ENCODE data around the gene CCNB3.
A peak's percentile ranks its signal among the peaks of the same experiment; 100 is the strongest.
"Not testable (repeated sequence)": the region's sequence is repeated elsewhere in the genome, so short reads cannot be mapped to it uniquely, and the experiment has no call there.

Gene CCNB3, protein sequence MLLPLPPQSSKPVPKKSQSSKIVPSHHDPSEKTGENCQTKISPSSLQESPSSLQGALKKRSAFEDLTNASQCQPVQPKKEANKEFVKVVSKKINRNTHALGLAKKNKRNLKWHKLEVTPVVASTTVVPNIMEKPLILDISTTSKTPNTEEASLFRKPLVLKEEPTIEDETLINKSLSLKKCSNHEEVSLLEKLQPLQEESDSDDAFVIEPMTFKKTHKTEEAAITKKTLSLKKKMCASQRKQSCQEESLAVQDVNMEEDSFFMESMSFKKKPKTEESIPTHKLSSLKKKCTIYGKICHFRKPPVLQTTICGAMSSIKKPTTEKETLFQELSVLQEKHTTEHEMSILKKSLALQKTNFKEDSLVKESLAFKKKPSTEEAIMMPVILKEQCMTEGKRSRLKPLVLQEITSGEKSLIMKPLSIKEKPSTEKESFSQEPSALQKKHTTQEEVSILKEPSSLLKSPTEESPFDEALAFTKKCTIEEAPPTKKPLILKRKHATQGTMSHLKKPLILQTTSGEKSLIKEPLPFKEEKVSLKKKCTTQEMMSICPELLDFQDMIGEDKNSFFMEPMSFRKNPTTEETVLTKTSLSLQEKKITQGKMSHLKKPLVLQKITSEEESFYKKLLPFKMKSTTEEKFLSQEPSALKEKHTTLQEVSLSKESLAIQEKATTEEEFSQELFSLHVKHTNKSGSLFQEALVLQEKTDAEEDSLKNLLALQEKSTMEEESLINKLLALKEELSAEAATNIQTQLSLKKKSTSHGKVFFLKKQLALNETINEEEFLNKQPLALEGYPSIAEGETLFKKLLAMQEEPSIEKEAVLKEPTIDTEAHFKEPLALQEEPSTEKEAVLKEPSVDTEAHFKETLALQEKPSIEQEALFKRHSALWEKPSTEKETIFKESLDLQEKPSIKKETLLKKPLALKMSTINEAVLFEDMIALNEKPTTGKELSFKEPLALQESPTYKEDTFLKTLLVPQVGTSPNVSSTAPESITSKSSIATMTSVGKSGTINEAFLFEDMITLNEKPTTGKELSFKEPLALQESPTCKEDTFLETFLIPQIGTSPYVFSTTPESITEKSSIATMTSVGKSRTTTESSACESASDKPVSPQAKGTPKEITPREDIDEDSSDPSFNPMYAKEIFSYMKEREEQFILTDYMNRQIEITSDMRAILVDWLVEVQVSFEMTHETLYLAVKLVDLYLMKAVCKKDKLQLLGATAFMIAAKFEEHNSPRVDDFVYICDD (N-terminal part only)

DNA sequence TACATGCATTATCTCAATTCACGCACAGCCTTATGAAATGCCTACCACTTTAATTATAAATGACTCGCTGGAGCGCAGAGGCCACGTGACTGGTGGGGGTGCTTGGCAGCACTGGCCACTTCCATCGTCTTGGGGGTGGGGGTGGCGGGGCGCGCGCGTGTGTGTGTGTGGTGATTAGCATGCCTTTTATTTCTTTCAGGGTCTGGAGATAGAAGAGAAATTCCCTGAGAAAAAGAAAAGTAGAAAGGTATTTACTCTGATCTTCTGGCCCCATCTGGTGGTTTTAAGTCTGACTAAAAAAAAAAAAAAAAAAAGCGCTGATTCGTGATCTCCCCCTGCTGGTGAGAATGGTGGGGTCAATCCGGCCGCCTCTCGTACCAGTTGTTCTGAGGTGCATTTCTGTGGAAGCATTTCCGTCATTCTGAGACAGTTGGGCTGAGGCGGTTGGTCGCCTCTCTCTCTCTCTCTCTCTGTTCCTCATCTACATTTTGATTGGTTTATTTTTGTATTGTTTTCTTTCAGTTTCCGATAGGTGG lies at the start of gene CCNB3:
Gene CCNB3, plus strand, starts transcription at position 402 of the 536 bp plus-strand sequence. CDS start 80,399 bp downstream, outside the sequence.
- peak; percentile 49 for DNase-seq

DNA sequence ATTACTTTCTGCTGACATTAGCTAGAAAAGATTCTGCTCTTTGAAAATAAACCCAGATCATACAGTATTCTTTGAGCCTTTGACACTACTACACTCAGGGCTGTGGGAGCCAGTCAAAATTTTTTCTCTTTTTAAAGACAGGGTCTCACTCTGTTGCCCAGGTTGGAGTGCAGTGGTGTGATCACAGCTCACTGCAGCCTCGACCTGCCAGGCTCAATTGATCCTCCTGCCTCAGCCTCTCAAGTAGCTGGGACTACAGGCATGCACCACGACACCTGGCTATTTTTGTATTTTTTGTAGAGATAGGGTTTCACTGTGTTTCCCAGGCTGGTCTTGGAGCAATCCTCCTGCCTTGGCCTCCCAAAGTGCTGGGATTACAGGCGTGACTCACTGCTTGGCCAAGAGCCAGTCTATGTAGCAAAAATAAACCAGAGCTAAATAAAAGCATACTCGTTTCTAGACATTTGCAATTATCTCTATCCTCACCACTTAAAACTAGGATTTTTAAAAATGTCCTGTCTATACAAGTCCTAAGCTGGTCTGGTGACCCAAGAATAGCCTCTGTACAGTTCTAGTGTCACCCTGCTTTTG lies 46.9 kb upstream of the CCNB3 start:
- DNase-seq = no peak

DNA sequence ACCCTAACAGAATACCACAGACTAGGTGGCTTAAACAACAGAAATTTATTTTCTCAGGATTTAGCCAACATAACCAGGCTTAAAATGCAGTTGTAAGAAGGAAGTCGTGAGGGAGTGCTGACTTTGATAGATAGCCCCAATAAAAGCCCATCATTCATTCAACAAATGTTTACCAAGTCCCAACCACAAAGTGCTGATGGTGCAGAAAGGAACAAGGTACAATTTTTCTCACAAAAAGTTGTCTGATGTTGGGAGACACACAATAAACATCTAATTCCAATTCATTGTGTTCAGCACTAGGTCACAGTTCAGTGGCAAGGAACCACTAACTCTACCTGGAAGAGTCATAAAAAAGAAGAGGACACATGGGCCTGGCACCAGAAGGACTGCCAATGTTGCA lies 46.0 kb upstream of the CCNB3 start:
- DNase-seq = no peak

DNA sequence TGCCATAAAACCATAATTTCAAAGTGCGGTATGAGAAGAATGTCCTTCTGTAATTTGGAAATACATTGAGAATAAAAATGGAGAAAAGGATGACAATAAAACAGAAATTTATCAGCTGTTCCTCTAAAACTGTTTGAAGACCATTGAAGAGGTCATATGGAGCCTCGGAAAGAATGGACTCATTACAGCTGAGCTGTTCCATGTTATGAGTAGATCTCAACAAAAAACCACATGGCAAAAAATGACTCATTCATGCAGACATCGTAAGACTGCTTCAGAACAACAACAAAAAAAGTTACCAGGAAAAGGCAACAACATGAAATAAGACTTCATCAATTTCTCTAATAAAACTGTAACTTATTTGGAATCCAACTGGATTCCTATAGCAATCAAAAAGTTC lies 43.4 kb upstream of the CCNB3 start:
- DNase-seq = no peak

DNA sequence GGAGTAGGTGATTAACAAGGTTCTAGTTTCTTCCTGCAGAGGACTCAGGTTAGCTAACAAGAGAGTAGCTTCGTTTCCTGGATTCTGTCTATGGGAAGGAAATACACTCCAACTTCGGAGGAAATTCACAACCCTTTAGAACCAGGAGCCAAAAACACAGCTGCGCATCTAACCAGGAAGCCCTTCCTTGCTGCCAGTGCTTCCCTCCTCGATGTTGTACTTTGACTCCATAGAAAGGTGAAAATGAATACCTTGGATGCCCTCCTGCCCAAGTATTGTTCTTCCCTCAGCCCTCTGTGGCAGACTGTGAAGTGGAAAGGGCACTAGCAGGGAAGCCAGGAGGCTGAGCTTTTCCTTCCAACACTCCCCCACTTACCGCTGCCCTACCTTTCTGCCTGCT lies 38.8 kb upstream of the CCNB3 start:
- DNase-seq = no peak

DNA sequence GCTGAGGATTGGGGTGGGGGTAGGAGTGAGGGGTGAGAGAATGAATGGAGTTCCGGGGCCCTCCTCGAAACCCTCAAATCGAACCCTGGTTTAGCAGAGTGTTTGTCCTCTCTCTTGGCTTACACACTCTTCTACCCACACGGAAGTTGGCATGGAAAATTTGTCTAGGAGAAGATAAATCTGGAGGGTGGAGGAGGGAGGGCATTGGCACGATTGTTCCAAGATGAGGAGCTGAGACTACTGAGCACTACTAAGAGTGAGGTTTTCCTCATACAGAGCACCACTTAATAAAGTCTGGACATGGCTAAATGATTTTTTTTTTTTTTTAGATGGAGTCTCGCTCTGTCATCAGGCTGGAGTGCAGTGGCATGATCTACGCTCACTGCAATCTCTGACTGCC lies 37.2 kb upstream of the CCNB3 start:
- no peak for DNase-seq

DNA sequence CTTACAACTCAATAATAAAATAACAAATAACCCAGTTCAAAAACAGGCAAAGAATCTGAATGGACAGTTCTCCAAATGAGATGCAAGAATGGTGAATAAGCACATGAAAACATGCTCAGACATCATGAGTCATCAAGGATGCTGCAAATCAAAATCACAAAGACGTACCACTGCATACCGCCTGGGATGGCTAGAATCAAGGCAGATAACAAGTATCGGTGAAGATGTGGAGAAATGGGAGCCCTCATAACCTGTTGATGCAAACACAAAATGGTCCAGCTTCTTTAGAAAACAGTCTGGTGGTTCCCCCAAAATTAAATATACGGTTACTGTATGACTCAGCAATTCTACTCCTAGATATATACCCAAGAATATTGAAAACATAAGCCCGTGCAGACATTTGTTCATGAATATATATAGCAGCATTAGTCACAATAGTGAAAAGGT lies 36.3 kb upstream of the CCNB3 start:
- no peak for DNase-seq

DNA sequence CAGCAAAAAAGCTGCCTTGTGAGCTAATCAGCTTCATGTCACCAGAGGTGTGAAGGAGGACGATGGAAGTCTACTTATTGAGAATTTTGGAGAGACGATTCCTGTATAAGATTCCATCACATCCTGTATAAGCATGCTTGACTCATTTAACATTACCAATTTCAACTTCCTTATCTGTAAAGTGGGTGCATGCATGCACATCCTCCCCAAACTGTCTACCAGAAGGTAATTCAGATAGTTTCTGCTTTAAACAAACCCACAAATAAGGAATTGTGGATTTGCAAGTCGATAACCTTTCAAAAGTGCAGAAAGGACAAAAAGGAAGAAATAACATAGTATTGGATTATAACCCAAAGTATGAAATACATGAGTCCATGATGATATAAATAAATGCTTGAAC lies 34.8 kb upstream of the CCNB3 start:
- DNase-seq = no peak

DNA sequence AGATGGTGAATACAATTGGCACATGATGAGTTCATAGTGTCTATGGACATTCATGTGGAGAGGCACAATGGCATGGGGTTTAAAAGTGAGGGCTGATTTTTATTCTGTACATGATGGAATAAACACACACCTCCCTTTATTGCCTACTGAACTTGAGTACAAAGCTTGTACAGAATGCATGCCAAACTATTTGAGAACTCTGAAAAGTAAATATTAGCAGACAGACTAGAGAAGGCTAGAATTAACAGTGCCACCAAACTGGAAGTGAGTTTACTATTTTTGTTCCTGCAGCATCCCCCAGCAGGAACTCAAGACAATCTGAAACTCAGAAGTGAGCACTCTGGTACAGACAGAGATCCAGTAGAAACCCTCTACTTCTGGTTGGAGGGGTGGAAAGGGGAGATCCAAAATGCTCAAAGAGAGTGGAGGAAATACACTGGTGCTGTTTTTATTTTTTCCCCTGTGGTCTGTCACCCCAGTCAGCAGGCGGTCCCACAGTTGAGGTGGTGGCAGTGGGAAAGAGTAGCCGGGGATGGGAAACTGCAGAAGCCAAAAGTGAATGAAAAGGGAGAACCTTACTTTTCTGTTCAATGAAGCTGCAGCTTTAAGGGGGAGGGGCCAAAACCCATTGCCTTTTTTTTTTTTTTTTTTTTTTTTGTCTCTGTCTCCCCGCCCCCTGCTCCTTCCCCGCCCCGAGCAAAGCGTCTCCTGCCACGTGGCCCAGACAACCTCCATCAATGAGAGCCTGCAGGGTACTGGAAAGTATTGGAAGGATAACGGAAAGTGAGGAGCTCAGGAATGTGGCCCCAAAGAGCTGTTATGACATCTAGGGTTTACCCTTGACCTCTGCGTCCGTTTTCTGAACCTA lies 24.3 kb upstream of the CCNB3 start:
- DNase-seq = no peak

DNA sequence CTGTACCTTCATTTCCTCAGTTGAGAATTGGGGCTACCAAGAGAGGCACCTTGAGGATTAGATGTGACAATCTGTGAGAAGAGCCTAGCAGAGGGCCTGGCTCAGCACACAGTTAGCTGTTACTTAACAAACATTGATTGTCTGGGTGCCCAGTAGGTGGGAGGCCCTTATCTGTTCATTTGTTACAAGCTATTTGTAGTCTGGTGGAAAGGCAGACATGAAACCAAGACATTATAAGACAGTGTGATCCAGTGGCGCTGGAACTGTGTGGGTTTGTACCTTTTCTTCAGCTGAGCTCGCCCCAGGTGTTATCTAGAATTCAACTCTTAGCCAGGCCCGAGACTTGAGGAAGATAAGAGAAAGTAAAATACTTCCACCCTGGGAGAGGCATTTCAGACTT lies 20.7 kb upstream of the CCNB3 start:
- DNase-seq = no peak

DNA sequence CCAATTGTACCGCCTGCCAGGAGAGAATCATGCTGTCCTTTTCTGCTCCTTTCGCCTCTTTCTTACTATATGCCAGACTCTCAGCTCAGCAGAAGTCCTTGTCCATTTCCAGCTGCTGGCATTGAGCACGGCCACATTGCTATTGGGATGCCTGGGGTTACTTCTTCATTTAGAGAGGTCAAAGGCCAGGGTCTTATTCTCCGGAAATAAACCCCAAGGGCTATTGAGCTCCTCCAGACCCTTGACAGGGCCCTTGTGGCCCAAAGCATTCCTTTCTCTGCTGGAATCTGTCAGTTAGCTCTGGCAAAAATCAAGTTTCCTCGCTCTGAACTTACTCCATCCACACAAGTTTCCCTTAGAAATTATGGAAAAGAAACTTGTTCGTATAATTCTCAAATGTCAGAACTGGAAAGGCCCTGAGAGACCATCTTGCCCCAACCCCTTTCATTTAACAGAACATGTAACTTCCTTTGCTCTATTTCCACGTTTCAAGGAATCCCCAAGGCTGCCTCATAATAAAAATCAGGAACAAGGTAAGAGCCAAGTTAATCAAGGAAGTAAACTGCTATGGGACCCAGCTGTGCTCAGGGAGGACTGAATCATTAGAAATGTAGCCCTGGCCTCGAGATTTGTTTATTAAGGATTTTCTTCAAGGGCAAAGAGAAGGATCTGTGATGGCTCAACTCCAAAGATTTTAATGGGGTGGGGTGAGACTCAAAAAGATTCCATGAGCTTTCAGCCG lies 15.5 kb upstream of the CCNB3 start:
- DNase-seq = no peak

DNA sequence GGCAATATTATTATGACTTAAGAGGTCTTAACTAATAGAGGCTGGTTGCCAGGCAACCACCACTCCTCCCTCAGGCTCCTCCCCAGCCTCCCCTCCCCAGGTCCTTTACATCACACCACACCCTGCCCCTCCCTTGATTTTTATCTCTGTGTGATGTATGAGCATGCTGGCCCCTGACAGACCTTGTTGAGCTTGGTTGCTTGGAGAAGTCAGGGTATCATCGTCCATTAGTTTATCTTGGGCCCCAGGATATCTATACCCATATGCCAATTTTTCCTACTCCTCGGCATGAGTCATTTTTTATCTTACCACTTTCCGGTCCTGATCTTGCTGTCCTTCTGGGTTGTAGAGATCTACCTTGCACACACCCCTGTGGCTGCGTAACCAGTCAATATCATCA lies 6.2 kb upstream of the CCNB3 start:
- no peak for DNase-seq

DNA sequence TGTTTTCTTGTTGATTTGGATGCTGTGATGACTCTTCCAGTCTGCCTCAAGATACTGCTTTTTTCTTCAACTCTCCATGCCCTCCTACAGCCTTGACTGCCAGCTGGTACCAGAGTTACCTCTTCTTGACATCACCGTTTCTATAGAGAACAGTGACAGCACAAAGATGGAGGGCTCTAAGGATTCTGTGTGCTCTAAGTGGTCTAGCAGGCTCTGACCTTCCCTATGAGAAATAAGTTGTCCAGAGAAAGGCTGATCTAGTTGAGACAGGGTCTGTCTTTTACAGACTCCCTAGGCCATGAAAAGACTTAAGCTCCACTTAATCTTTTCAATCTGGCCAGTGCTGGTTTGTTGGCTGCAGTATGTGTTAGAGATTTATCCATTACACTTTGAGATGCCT lies 3.7 kb upstream of the CCNB3 start, which contains the start of gene AKAP4:
Gene AKAP4, minus strand, starts transcription at position 101 of the 400 bp plus-strand sequence. CDS start 118 bp downstream, outside the sequence.
- DNase-seq = no peak

DNA sequence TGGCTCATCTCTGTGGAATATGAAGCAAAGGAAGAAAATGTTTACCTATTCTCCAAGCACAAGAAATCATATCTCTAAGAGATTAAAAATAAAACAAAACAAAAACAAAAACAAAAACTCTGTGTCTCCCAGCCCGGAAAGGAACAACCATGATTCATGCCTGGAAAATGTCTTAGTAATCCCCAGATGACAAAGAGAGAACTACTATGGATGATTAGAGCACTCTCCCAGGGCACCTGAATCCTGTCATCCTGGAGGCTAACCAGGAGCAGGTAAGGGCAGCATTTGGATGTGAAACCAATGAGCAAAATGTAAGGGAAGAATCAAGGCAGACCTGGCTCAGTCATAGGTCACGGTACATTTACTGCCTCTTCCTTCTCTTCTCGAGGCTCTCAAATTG lies 2.0 kb upstream of the CCNB3 start:
- no peak for DNase-seq

DNA sequence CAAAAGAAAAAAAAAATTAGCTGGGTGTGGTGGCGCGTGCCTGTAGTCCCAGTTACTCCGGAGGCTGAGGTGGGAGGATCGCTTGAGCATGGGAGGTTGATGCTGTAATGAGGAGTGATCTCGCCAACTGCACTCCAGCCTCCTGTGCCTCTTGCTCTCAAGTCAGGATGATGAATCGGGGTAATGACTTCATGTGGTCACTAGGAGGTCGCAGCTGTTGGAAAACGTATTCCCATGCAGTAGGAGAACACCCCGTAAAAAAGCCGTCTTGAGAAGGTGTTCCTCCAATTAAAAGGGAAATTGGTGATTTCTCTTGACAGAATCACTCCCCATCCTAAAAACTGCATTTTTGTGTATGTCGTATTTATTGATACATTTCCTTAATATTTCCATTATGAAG lies 2.2 kb downstream of the CCNB3 start:
- no peak for DNase-seq

DNA sequence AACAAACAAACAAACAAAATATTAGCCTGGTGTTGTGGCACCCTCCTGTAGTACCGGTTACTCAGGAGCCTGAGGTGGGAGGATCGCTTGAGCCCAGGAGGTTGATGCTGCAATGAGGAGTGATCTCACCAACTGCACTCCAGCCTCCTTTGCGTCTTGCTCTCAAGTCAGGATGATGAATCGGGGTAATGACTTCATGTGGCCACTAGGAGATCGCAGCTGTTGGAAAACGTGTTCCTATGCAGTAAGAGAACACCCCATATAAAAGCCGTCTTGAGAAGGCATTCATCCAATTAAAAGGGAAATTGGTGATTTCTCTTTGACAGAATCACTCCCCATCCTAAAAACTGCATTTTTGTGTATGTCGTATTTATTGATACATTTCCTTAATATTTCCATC lies 6.9 kb downstream of the CCNB3 start:
- DNase-seq = no peak

DNA sequence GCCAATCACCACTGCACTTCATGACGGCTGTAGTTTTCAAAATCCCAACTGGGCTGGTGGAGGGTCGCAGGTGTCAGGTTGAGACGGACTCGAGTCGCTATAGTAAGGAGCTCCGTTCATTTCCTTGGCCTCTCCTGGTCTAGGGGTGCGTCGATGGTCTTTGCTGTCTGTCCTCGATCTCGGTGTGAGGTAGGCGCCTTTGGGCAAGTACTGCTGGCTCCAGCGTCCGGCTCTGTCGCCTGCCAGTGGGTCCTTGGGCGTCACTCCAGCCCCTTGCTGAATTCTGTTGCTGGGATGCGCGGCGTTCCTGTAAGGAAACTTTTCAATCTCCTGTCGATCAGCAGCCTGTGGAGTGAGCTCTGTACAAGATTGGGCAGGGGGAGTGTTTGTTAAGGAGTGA lies 76.7 kb downstream of the CCNB3 start:
- no peak for DNase-seq

DNA sequence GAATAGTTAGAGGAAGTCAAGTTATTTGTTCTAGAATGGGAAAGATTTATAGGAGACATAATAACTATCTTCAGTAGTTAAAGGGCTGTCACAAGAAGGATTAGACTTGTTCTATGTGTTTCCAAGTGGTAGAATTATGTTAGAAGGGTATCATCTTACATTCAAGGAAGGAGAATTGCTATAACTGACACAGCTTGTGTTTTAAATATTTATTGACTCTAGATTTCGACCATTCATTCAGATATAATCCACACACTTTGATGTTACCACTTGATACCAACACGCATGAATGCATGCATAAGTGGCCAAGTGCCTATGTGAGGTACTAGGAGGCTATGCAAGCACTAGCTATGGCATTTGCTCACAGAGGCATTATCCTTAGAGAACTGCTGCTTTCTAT lies 122.7 kb downstream of the CCNB3 start:
- DNase-seq = no peak

DNA sequence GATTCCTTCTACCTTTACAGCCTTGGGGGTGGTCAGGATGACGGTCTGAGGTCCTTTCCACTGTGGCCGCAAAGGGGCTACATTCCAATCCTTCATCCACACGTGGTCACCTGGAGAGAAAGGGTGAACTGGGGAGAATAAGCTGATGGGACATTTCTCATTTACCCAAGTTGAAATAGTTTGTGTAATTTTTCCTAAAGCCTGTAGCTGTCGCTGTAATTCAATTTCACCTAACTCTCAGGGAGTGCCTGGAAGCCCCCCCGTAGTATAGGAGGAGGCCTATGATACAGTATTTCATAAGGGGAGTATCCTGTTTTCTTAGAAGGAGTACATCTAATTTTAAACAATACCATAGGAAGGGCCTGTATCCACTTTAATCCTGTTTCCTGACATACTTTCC lies 128.1 kb downstream of the CCNB3 start:
- not testable (repeated sequence) for DNase-seq

DNA sequence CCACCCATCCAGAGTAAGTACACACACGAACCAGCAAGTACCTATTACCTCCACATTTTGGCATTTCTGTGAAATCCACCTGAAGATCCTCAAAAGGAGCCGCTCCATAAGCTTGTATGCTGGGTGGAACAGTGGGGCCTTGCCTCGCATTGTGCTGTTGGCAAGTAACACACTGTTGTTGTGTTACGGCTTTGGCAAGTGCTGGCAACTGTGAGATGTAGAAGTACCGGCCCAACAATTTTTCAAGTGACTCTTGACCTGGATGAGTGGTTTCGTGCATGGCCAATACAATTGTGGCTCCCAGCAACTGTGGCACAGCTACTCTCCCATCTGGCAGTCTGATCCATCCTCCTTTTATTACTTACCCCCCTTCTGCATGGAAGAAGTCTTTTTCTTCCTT lies 128.7 kb downstream of the CCNB3 start:
- DNase-seq = peak; percentile 32

DNA sequence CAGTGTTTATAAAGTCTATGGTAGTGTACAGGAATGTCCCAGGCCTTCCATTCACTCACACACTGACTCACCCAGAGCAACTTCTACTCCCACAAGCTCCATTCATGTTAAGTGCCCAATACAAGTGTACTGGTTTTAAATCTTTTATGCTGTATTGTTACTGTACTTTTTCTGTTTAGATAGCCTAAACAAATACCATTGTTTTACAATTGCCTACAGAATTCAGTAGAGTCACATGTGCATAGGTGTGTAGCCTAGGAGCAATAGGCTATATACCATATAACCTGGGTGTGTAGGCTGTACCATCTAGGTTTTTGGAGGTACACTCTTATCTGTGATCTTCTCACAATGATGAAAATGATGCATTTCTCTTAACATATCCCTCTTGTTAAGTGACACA lies 139.4 kb downstream of the CCNB3 start:
- no peak for DNase-seq

All from NCI-H1092 (cell line).